ENCODE data around the gene EHD1. TPM values are rescaled to one million over a fixed set of nuclear protein-coding genes. Genes with fewer than 3 reads are reported as not detected.

EHD1 gene
- 100 to 1,000 TPM; 136 to 159 TPM for total RNA-seq

GRCh38 chr11:64878494-64879243 is at the start of gene EHD1:
TSS of gene EHD1 (minus strand) at chr11:64878621. CDS start at chr11:64878464, 157 bp downstream.
- H3K36me3 Mint-ChIP-seq (ENCODE audit: insufficient read depth in 2 of 2), result peaks cover 22 to 26% of the 10 kb centered on the region in 2 donors
- peak within 1 kb of the TSS; percentile 94 to 95 for H3K4me3 Mint-ChIP-seq
- H3K4me1 Mint-ChIP-seq (ENCODE audit: low read depth), result peaks cover 65% of the 10 kb centered on the region
- DNase-seq (peak; percentile 99 to 100), ATAC-seq (replicated peaks in 1 of 2) (peak; percentile 73 to 82)
- H3K27ac Mint-ChIP-seq, result peak within 1 kb of the TSS; percentile 94
- H3K9me3 Mint-ChIP-seq, result no peaks in the 10 kb centered on the region
- no peaks in the 10 kb centered on the region for H3K27me3 Mint-ChIP-seq (ENCODE audit: low read depth)

DNA sequence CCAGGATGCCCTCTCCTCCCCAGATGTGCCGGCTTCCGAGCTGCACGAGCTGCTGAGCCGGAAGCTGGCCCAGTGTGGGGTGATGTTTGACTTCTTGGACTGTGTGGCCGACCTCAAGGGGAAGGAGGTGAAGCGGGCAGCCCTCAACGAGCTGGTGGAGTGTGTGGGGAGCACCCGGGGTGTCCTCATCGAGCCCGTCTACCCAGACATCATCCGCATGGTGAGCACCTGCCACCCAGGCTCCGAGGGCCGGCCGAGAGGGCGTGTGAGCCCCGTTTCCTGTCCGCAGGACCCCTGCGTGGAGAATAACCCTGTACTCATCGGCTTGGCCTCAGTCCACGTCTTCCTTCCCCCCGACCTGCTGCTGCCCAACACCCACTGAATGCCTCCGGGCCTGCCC is 48.3 kb upstream of the EHD1 start:
- DNase-seq (no peak), ATAC-seq (replicated peaks in 1 of 2) (no peak)
- Mint-ChIP-seq H3K9me3 (no peaks in the 10 kb centered on the region), H3K36me3 (ENCODE audit: insufficient read depth in 2 of 2) (peaks cover 0 to 3% of the 10 kb centered on the region in 2 donors), H3K27ac (no peak overlapping the region), H3K27me3 (ENCODE audit: low read depth) (no peaks in the 10 kb centered on the region), H3K4me3 (no peak overlapping the region), H3K4me1 (ENCODE audit: low read depth) (peaks cover 22% of the 10 kb centered on the region)

GRCh38 chr11:64925536-64926436 is 47.4 kb upstream of the EHD1 start:
- ATAC-seq (replicated peaks in 1 of 2) (no peak), DNase-seq (no peak)
- Mint-ChIP-seq H3K9me3 (no peaks in the 10 kb centered on the region), H3K36me3 (ENCODE audit: insufficient read depth in 2 of 2) (peaks cover 0 to 3% of the 10 kb centered on the region in 2 donors), H3K4me3 (peak overlapping the region; percentile 99), H3K27ac (no peak overlapping the region), H3K27me3 (ENCODE audit: low read depth) (no peaks in the 10 kb centered on the region), H3K4me1 (ENCODE audit: low read depth) (peaks cover 22% of the 10 kb centered on the region)

- peak overlapping the region; percentile 99 for H3K4me3 Mint-ChIP-seq
- no peaks in the 10 kb centered on the region for H3K27me3 Mint-ChIP-seq (ENCODE audit: low read depth)
- no peaks in the 10 kb centered on the region for H3K9me3 Mint-ChIP-seq
- DNase-seq, result peak in 1 of 2 donors; percentile 16
- no peak for ATAC-seq (replicated peaks in 1 of 2)
- no peak overlapping the region for H3K27ac Mint-ChIP-seq
- H3K4me1 Mint-ChIP-seq (ENCODE audit: low read depth), result peaks cover 22% of the 10 kb centered on the region
- no peaks in the 10 kb centered on the region for H3K36me3 Mint-ChIP-seq (ENCODE audit: insufficient read depth in 2 of 2)
These were observed 46.5 kb upstream of the EHD1 start for GRCh38 chr11:64924910-64925284.

GRCh38 chr11:64923944-64924909 is 45.8 kb upstream of the EHD1 start, which contains the start of gene PPP2R5B:
TSS of gene PPP2R5B (plus strand) at chr11:64924689. CDS start at chr11:64925735, 1,046 bp downstream.
- ATAC-seq (replicated peaks in 1 of 2) (peak; percentile 94 to 95), DNase-seq (peak; percentile 92 to 93)
- Mint-ChIP-seq H3K4me3 (peak within 1 kb of the TSS; percentile 99), H3K9me3 (no peaks in the 10 kb centered on the region), H3K4me1 (ENCODE audit: low read depth) (peaks cover 22% of the 10 kb centered on the region), H3K27me3 (ENCODE audit: low read depth) (no peaks in the 10 kb centered on the region), H3K27ac (peak within 1 kb of the TSS; percentile 98), H3K36me3 (ENCODE audit: insufficient read depth in 2 of 2) (no peaks in the 10 kb centered on the region)

DNA sequence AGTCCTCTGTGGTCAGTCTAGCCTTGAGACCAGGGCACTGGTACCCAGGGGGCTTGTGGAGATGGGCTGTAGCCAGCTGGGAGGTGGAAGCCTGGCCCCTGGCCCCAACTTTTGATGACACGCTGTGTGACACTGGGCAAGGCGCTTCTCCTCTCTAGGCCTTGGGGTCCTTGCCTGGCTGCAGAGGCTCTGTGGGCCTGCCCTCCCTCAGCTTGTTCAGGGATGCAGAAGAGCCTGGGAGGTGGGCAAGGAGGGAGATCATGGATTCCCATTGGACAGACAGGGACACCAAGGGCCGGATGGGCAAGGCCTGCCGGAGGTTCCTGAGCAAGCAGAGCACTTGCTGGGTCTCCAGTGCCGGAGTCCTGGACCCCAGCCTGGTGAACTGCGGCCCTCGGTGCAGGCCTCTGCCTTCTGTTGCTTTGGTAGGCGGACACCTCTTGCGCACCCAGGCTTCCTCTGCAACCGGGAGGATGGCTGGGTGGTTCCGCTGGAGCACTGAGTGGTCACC is 44.8 kb upstream of the EHD1 start:
- DNase-seq (no peak), ATAC-seq (replicated peaks in 1 of 2) (no peak)
- H3K36me3 Mint-ChIP-seq (ENCODE audit: insufficient read depth in 2 of 2), result no peaks in the 10 kb centered on the region
- no peaks in the 10 kb centered on the region for H3K9me3 Mint-ChIP-seq
- H3K27ac Mint-ChIP-seq, result no peak overlapping the region
- H3K4me3 Mint-ChIP-seq, result peak overlapping the region in 1 of 2 donors; percentile 99
- H3K27me3 Mint-ChIP-seq (ENCODE audit: low read depth), result no peaks in the 10 kb centered on the region
- H3K4me1 Mint-ChIP-seq (ENCODE audit: low read depth), result peaks cover 22% of the 10 kb centered on the region

DNA sequence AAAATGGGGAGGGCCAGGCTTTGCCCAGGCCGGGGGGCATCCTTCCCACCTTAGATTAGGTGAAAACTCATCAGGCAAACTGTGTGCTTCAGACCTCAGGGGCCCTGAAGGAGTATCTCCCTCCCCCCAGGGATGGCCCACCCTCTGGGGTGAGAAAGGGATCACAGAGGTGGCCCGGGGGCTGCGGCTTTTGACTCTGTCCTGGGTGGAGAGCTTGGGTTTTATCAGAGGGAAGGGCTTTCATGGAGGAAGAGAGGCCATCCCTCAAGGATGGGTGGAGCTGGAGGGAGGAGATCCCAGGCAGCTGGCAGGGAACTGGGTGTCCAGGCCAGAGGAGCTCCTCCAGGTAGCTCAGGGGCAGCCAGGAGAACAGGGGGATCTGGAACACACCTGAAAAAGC is 43.0 kb upstream of the EHD1 start:
- H3K4me3 Mint-ChIP-seq, result no peak overlapping the region
- no peak for ATAC-seq (replicated peaks in 1 of 2)
- no peaks in the 10 kb centered on the region for H3K9me3 Mint-ChIP-seq
- H3K4me1 Mint-ChIP-seq (ENCODE audit: low read depth), result peaks cover 33% of the 10 kb centered on the region
- no peaks in the 10 kb centered on the region for H3K27me3 Mint-ChIP-seq (ENCODE audit: low read depth)
- H3K27ac Mint-ChIP-seq, result no peak overlapping the region
- no peaks in the 10 kb centered on the region for H3K36me3 Mint-ChIP-seq (ENCODE audit: insufficient read depth in 2 of 2)
- DNase-seq, result no peak

GRCh38 chr11:64920124-64920523 is 41.7 kb upstream of the EHD1 start:
- no peak for DNase-seq

GRCh38 chr11:64919627-64920026 is 41.2 kb upstream of the EHD1 start:
- H3K27me3 Mint-ChIP-seq (ENCODE audit: low read depth), result no peaks in the 10 kb centered on the region
- peaks cover 34% of the 10 kb centered on the region for H3K4me1 Mint-ChIP-seq (ENCODE audit: low read depth)
- H3K4me3 Mint-ChIP-seq, result no peak overlapping the region
- DNase-seq (no peak), ATAC-seq (replicated peaks in 1 of 2) (no peak)
- H3K27ac Mint-ChIP-seq, result no peak overlapping the region
- no peaks in the 10 kb centered on the region for H3K36me3 Mint-ChIP-seq (ENCODE audit: insufficient read depth in 2 of 2)
- H3K9me3 Mint-ChIP-seq, result no peaks in the 10 kb centered on the region

More at GRCh38 chr11:64920124-64920523, 41.7 kb upstream of the EHD1 start:
- H3K4me3 Mint-ChIP-seq, result no peak overlapping the region
- no peak for ATAC-seq (replicated peaks in 1 of 2)
- H3K27ac Mint-ChIP-seq, result no peak overlapping the region
- H3K27me3 Mint-ChIP-seq (ENCODE audit: low read depth), result no peaks in the 10 kb centered on the region
- H3K4me1 Mint-ChIP-seq (ENCODE audit: low read depth), result peaks cover 38% of the 10 kb centered on the region
- no peaks in the 10 kb centered on the region for H3K36me3 Mint-ChIP-seq (ENCODE audit: insufficient read depth in 2 of 2)
- no peaks in the 10 kb centered on the region for H3K9me3 Mint-ChIP-seq

DNA sequence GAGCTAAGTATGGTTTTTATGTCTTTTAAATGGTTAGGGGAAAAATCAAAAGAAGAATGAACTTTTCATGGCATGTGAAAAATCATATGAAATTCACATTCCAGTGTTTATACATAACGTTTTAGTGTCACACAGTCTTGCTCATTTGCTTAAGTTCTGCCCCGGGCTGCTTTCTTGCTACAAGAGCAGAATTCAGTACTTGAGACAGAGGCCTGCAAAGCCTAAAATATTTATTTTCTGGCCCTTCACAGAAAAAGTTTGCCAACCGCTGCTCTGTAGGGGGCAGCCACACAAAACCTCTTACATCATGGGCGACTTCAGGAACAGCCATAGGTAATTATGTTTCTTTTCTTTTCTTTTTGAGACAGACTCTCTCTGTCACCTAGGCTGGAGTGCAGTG is 39.6 kb upstream of the EHD1 start:
- Mint-ChIP-seq H3K36me3 (ENCODE audit: insufficient read depth in 2 of 2) (peaks cover 0 to 2% of the 10 kb centered on the region in 2 donors), H3K9me3 (no peaks in the 10 kb centered on the region)

DNA sequence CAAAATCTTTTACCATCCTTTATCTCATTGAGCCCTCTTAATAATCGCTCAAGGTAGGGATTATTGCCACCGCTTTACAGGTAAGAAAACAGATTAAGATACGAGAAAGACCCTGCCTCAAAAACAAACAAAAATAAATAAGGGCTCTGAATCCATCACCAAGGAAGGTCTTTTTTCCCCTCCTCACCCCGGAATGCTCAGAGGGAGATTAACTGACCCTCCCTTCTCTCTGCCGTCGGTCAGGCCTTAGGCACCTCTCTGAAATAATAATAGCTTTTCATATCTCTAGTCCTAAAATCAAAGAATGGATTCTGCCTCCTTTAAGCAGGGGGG is 39.2 kb upstream of the EHD1 start:
- H3K9me3 Mint-ChIP-seq, result no peaks in the 10 kb centered on the region
- H3K4me3 Mint-ChIP-seq, result peak overlapping the region; percentile 95 to 97
- H3K36me3 Mint-ChIP-seq (ENCODE audit: insufficient read depth in 2 of 2), result peaks cover 0 to 2% of the 10 kb centered on the region in 2 donors
- ATAC-seq (replicated peaks in 1 of 2), result no peak
- DNase-seq, result no peak
- no peaks in the 10 kb centered on the region for H3K27me3 Mint-ChIP-seq (ENCODE audit: low read depth)
- H3K27ac Mint-ChIP-seq, result peak overlapping the region; percentile 95
- peaks cover 19% of the 10 kb centered on the region for H3K4me1 Mint-ChIP-seq (ENCODE audit: low read depth)

More for the DNA sequence above, 39.6 kb upstream of the EHD1 start:
- DNase-seq (no peak), ATAC-seq (replicated peaks in 1 of 2) (no peak)
- Mint-ChIP-seq H3K27ac (peak overlapping the region; percentile 95), H3K4me1 (ENCODE audit: low read depth) (peaks cover 21% of the 10 kb centered on the region), H3K4me3 (peak overlapping the region; percentile 95 to 97), H3K27me3 (ENCODE audit: low read depth) (no peaks in the 10 kb centered on the region)

Measured in activated T-cell treated with anti-CD3 and anti-CD28 coated beads, Interleukin-2, amount 50 U/mL, for 72 hours (primary cell).